GM12878 (cell line): Measurements from ENCODE around the gene BIRC7. TPM values are rescaled to one million over a fixed set of nuclear protein-coding genes. Genes with fewer than 3 reads are reported as not detected.

Source experiments
- ATAC-seq: fragments of 200-7000 bp; cut with Tn5 transposase; 3 replicates; pipeline ENCODE4 v1.9.1; 2020; ENCODE audit warnings: mild to moderate bottlenecking, moderate library complexity
- BruUV-seq: library from RNA; stranded (reverse); fragments of 400-500 nt; replicated peaks from 2 replicates; lab custom pipeline; 2021; lab: Mats Ljungman, UMichigan
- CTCF ChIA-PET: fragments of 300-600 bp; sonication (Branson Sonifier 250); formaldehyde crosslinking; extraction: SDS; loops from one replicate; lab custom pipeline; 2021; ENCODE audit warnings: inconsistent platforms; lab: Yijun Ruan, JAX
- POLR2A ChIA-PET: fragments of 350-600 bp; formaldehyde crosslinking; extraction: SDS; loops from one replicate; lab custom pipeline; 2021; ENCODE audit warnings: inconsistent platforms; lab: Charles Lee
- RAD21 ChIA-PET: fragments of 300-600 bp; sonication (Branson Sonifier 250); formaldehyde crosslinking; loops from one replicate; lab custom pipeline; 2023; ENCODE audit warnings: antibody characterized with exemption; ENCODE audit not compliant: unreplicated experiment; lab: Charles Lee
- SMC1A ChIA-PET: fragments of 300-600 bp; sonication (Branson Sonifier 250); formaldehyde crosslinking; loops from one replicate; lab custom pipeline; 2023; ENCODE audit not compliant: unreplicated experiment, uncharacterized antibody; lab: Charles Lee
- DNase-seq: peaks from one replicate; pipeline ENCODE4 v3.0.0-alpha.2; 2011; ENCODE audit warnings: low read depth, low spot score
- FAIRE-seq: peaks from 3 replicates; lab custom pipeline; 2011; peaks lifted over from hg19 to GRCh38; lab: Jason Lieb, UNC
- H2AFZ ChIP-seq: 2 replicates; pipeline ENCODE4 v1.6.0; 2011; ENCODE audit warnings: low read depth, low read length, control low read depth; ENCODE audit not compliant: control insufficient read depth
- H3K27ac ChIP-seq: 2 replicates; pipeline ENCODE4 v1.5.1; 2011; ENCODE audit warnings: control low read depth; ENCODE audit not compliant: control insufficient read depth, insufficient read depth
- H3K27me3 ChIP-seq, 2 experiments: replicated peaks in 1 of 2; 2 replicates each; pipeline versions ENCODE4 v1.6.0 to v1.6.1; 2011; ENCODE audit warnings: low read length in 1 of 2; ENCODE audit not compliant: control insufficient read depth in 2 of 2, insufficient read depth in 2 of 2
- H3K36me3 ChIP-seq, 2 experiments: 2 replicates each; pipeline ENCODE4 v1.5.1; 2011; ENCODE audit warnings: low read length in 1 of 2; ENCODE audit not compliant: control insufficient read depth in 2 of 2, insufficient read depth in 2 of 2
- H3K4me1 ChIP-seq: 2 replicates; pipeline ENCODE4 v1.6.1; 2011; ENCODE audit warnings: mild to moderate bottlenecking, low read length, moderate library complexity, mixed read lengths; ENCODE audit not compliant: control insufficient read depth, insufficient read depth
- H3K4me2 ChIP-seq: 2 replicates; pipeline ENCODE4 v1.6.0; 2011; ENCODE audit warnings: control low read depth; ENCODE audit not compliant: control insufficient read depth, insufficient read depth
- H3K4me3 ChIP-seq: fragments of 200-600 bp; sonication (generic); 2 replicates; pipeline ENCODE4 v1.5.1; 2016
- H3K79me2 ChIP-seq: 2 replicates; pipeline ENCODE4 v1.6.0; 2011; ENCODE audit warnings: low read length; ENCODE audit not compliant: control insufficient read depth, insufficient read depth
- H3K9ac ChIP-seq: 2 replicates; pipeline ENCODE4 v1.8.0; 2011; ENCODE audit warnings: low read length, control low read depth, mixed read lengths; ENCODE audit not compliant: control insufficient read depth, insufficient read depth
- H3K9me3 ChIP-seq: replicated peaks from 3 replicates; pipeline ENCODE4 v1.5.1; 2011; ENCODE audit warnings: mild to moderate bottlenecking, low read length; ENCODE audit not compliant: control insufficient read depth, insufficient read depth
- H4K20me1 ChIP-seq: 2 replicates; pipeline ENCODE4 v1.6.0; 2011; ENCODE audit not compliant: control insufficient read depth, insufficient read depth
- BMI1 ChIP-seq: fragments of 450-650 bp; IDR thresholded peaks from 2 replicates; pipeline ENCODE4 v1.6.1; 2016; ENCODE audit warnings: mild to moderate bottlenecking, moderate library complexity, borderline replicate concordance
- KAT2A ChIP-seq: conservative IDR thresholded peaks from 2 replicates; pipeline ENCODE4 v1.6.1; 2011; ENCODE audit warnings: low read depth, low read length; ENCODE audit not compliant: control insufficient read depth
- NFXL1 ChIP-seq: fragments of 450-650 bp; IDR thresholded peaks from 2 replicates; pipeline ENCODE4 v1.6.1; 2017; ENCODE audit warnings: antibody characterized with exemption, mild to moderate bottlenecking, borderline replicate concordance
- NKRF ChIP-seq: fragments of 450-650 bp; conservative IDR thresholded peaks from 2 replicates; pipeline ENCODE4 v1.6.1; 2017; ENCODE audit warnings: mild to moderate bottlenecking, moderate library complexity
- RAD51 ChIP-seq: fragments of 450-650 bp; IDR thresholded peaks from 2 replicates; pipeline ENCODE4 v1.6.1; 2016; ENCODE audit warnings: moderate library complexity, mild to moderate bottlenecking, inconsistent platforms
- SKIL ChIP-seq: fragments of 450-650 bp; IDR thresholded peaks from 2 replicates; pipeline ENCODE4 v1.6.1; 2017; ENCODE audit warnings: mild to moderate bottlenecking, low read depth, inconsistent platforms; ENCODE audit not compliant: poor library complexity, severe bottlenecking
- STAT3 ChIP-seq: IDR thresholded peaks from 2 replicates; pipeline ENCODE4 v1.6.1; 2011; ENCODE audit warnings: low read depth, low read length, improper control_type of control experiment
- SUZ12 ChIP-seq: fragments of 200-600 bp; sonication (generic); IDR thresholded peaks from one replicate; pipeline ENCODE4 v1.6.1; 2018; ENCODE audit warnings: antibody characterized with exemption, mild to moderate bottlenecking; ENCODE audit not compliant: unreplicated experiment
- USF1 ChIP-seq: IDR thresholded peaks from 2 replicates; pipeline ENCODE4 v1.6.1; 2011; ENCODE audit warnings: borderline replicate concordance, low read depth, mild to moderate bottlenecking, moderate library complexity, mixed read lengths, low read length; ENCODE audit not compliant: insufficient read depth; ENCODE audit errors: extremely low read length
- WGBS: methylation state at CpG from one replicate; pipeline ENCODE4 v1.1.6; 2016; ENCODE audit warnings: low lambda C conversion rate; ENCODE audit not compliant: insufficient replicate concordance, insufficient coverage; ENCODE audit errors: missing lambda C conversion rate; 5-methylcytosine and 5-hydroxymethylcytosine counted together
- in situ Hi-C: fragments of 300-500 bp; cut with MboI; formaldehyde crosslinking; loops from 9 replicates; pipeline ENCODE4 v1.14.3; 2018; ENCODE audit warnings: mixed read lengths
- intact Hi-C: fragments of 100-400 bp; cut with micrococcal nuclease; formaldehyde crosslinking; loops from one replicate; pipeline ENCODE4 v1.14.2; 2022; ENCODE audit not compliant: unreplicated experiment
- polyA plus RNA-seq, 11 experiments: library from polyadenylated mRNA; depleted of rRNA in 4 of 11; unstranded in 6 of 11; stranded (reverse) in 5 of 11; fragments of >200 nt; fragmentation: Nextera tagmentation in 4 of 11; fragmentation: Illumina TruSeq in 1 of 11; extraction: Ambion mirVana in 4 of 11; extraction: Trizol in 1 of 11; gene quantifications; 1 replicate in 1 of 11; 2 replicates in 10 of 11; pipeline versions ENCODE4 v1.2.1 to v1.2.3, GENCODE V29; 2011 to 2016; ENCODE audit warnings: inconsistent platforms in 2 of 11, missing spikeins in 2 of 11, low read depth in 1 of 11
- total RNA-seq, 4 experiments: library from RNA; depleted of rRNA in 3 of 4; stranded (reverse); fragments of >200 nt in 3 of 4; fragmentation: Illumina TruSeq in 1 of 4; extraction: Trizol in 1 of 4; gene quantifications; 2 replicates each; pipeline versions ENCODE4 v1.2.1 to v1.2.3, GENCODE V29; 2013 to 2021

The BIRC7 gene
- total and polyA plus RNA-seq, 10 of the 15 experiments (the other 5 are each of a cell fraction or from before 2014, with no cell fraction given): 0.31 TPM; not detected in 9

- TF ChIP-seq NFXL1 (no peak), NKRF (no peak), BMI1 (no peak)
Observed at GRCh38 chr20:63268671-63269439, 33.1 kb downstream of the BIRC7 start (continued).

- peaks cover 21% of the 10 kb centered on the region for H3K79me2 ChIP-seq
- no peaks in the 10 kb centered on the region for H3K36me3 ChIP-seq
- ChIA-PET CTCF (no interaction called here), RAD21 (no interaction called here), POLR2A (no interaction called here), SMC1A (no interaction called here)
- peaks cover 3% of the 10 kb centered on the region for H3K4me1 ChIP-seq
- H2AFZ ChIP-seq: no peak overlapping the region
- DNase-seq (no peak), ATAC-seq (no peak), FAIRE-seq (no peak)
- 62% methylated on average over 9 of the region's 9 CpGs for WGBS
- in situ Hi-C loops (no loop called here), intact Hi-C loops (loop anchor here (5.0 kb wide), 1 partner anchor 47 kb away; no protein-coding TSS in a partner anchor)
- H3K27ac ChIP-seq: no peak overlapping the region
- no peak overlapping the region for H3K4me2 ChIP-seq
- H3K27me3 ChIP-seq: no peaks in the 10 kb centered on the region
- no peak overlapping the region for H3K9ac ChIP-seq
- BruUV-seq: no TSS peak
- no peaks in the 10 kb centered on the region for H3K9me3 ChIP-seq
- no peak overlapping the region for H3K4me3 ChIP-seq
- no peaks in the 10 kb centered on the region for H4K20me1 ChIP-seq
- no peak for TF ChIP-seq STAT3
- no peak for TF ChIP-seq SKIL
- no peak for TF ChIP-seq USF1
- no peak for TF ChIP-seq SUZ12
- TF ChIP-seq RAD51: no peak
- TF ChIP-seq NKRF: no peak
- no peak for TF ChIP-seq KAT2A
Observed at GRCh38 chr20:63269724-63270123, 34.0 kb downstream of the BIRC7 start.
